NCI-H1417 (cell line): ENCODE results near the gene ADTRP.
A peak's percentile ranks its signal among the peaks of the same experiment; 100 is the strongest.
"Not testable (repeated sequence)": the region's sequence is repeated elsewhere in the genome, so short reads cannot be mapped to it uniquely, and the experiment has no call there.

ENCODE experiments used
- DNase-seq, 3 experiments: peaks; one replicate each; lab custom pipeline; 2025; lab: John Stamatoyannopoulos, UW

The ADTRP gene

GRCh38 chr6:11692451-11693376 lies 85.9 kb downstream of the ADTRP start:
- no peak for DNase-seq

- DNase-seq, result no peak
Observed at GRCh38 chr6:11689847-11690246, 88.8 kb downstream of the ADTRP start.

- DNase-seq, result not testable (repeated sequence)
Observed at GRCh38 chr6:11689400-11689799, 89.2 kb downstream of the ADTRP start.

- no peak for DNase-seq
Observed at GRCh38 chr6:11688425-11688709, 90.2 kb downstream of the ADTRP start.

GRCh38 chr6:11685481-11686093 lies 93.0 kb downstream of the ADTRP start:
- no peak for DNase-seq

- DNase-seq, result no peak
Observed at GRCh38 chr6:11684901-11685480, 93.6 kb downstream of the ADTRP start.

GRCh38 chr6:11683871-11684270 lies 94.7 kb downstream of the ADTRP start:
- peak in 1 of 3 experiments; percentile 3 for DNase-seq

- no peak for DNase-seq
Observed at GRCh38 chr6:11682561-11682975, 96.0 kb downstream of the ADTRP start.

- DNase-seq, result no peak
Observed at GRCh38 chr6:11681770-11682169, 96.8 kb downstream of the ADTRP start.

GRCh38 chr6:11681357-11681756 lies 97.2 kb downstream of the ADTRP start:
- DNase-seq, result no peak

GRCh38 chr6:11680479-11680878 lies 98.1 kb downstream of the ADTRP start:
- not testable (repeated sequence) for DNase-seq

- no peak for DNase-seq
Observed at GRCh38 chr6:11679099-11679498, 99.5 kb downstream of the ADTRP start.

GRCh38 chr6:11675601-11676000 lies 103.0 kb downstream of the ADTRP start:
- no peak for DNase-seq

- no peak for DNase-seq
Observed at GRCh38 chr6:11672669-11673068, 105.9 kb downstream of the ADTRP start.

GRCh38 chr6:11672256-11672655 lies 106.3 kb downstream of the ADTRP start:
- no peak for DNase-seq

GRCh38 chr6:11669696-11670095 lies 108.9 kb downstream of the ADTRP start:
- no peak for DNase-seq

- DNase-seq, result no peak
Observed at GRCh38 chr6:11668455-11668854, 110.1 kb downstream of the ADTRP start.

- DNase-seq, result no peak
Observed at GRCh38 chr6:11667876-11668275, 110.7 kb downstream of the ADTRP start.

- no peak for DNase-seq
Observed at GRCh38 chr6:11665604-11666326, 112.8 kb downstream of the ADTRP start.
